Uterus (tissue), 2 donors: ENCODE data around the gene ADARB2.
"Not testable (repeated sequence)": the region's sequence is repeated elsewhere in the genome, so short reads cannot be mapped to it uniquely, and the experiment has no call there.

ENCODE experiments used
- POLR2A ChIP-seq, 2 donors: fragments of 450-650 bp; IDR thresholded peaks; one replicate each; pipeline ENCODE4 v1.6.1; 2016; ENCODE audit warnings: antibody characterized with exemption in 2 of 2, mild to moderate bottlenecking in 1 of 2, moderate library complexity in 1 of 2
- TF ChIP-seq, protein P1 (sequence below), 4 experiments: fragments of 200-600 bp in 2 of 4; fragments of 450-650 bp in 2 of 4; sonication (generic) in 2 of 4; IDR thresholded peaks; one replicate each; pipeline ENCODE4 v1.5.1; 2016 to 2019; ENCODE audit warnings: antibody characterized with exemption in 4 of 4, mild to moderate bottlenecking in 2 of 4, moderate library complexity in 1 of 4

DNA sequence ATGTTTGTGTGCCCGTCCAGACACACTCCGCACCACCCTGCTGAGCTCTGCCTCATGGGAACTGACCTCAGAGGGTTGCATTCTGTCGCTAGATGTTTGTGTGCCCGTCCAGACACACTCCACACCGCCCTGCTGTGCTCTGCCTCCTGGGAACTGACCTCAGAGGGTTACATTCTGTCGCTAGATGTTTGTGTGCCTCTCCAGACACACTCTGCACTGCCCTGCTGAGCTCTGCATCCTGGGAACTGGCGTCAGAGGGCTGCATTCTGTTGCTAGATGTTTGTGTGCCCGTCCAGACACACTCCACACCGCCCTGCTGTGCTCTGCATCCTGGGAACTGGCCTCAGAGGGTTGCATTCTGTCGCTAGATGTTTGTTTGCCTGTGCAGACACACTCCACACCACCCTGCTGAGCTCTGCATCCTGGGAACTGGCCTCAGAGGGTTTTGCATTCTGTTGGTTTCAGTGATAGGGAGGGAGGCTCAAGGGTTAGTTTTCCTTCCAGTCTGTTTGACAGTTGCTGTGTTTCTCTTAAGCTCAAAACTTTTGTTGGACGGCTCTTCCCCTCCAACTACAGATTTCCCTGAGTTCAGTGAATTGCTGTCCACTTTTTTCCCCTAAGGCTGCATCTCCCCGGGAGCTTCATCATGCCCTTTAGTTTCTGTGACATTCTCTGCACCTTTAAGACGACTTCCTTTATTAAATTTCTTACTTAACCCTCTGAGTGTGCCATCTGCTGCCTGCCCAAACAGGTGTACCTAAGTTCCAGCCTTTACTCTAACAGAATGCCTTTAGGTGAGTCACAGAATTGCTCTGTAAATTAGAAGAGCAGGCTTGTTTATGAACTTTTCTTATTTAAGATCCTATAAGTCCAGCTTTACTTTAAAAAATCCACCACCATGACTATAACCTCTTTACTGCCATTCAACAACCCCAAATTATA lies 119.7 kb downstream of the ADARB2 start:
- TF ChIP-seq, protein P1, sequence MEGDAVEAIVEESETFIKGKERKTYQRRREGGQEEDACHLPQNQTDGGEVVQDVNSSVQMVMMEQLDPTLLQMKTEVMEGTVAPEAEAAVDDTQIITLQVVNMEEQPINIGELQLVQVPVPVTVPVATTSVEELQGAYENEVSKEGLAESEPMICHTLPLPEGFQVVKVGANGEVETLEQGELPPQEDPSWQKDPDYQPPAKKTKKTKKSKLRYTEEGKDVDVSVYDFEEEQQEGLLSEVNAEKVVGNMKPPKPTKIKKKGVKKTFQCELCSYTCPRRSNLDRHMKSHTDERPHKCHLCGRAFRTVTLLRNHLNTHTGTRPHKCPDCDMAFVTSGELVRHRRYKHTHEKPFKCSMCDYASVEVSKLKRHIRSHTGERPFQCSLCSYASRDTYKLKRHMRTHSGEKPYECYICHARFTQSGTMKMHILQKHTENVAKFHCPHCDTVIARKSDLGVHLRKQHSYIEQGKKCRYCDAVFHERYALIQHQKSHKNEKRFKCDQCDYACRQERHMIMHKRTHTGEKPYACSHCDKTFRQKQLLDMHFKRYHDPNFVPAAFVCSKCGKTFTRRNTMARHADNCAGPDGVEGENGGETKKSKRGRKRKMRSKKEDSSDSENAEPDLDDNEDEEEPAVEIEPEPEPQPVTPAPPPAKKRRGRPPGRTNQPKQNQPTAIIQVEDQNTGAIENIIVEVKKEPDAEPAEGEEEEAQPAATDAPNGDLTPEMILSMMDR (IDR thresholded peaks at IDR 0.05) = not testable (repeated sequence)
- TF ChIP-seq POLR2A (IDR thresholded peaks at IDR 0.05) = not testable (repeated sequence)
